ENCODE measurements around the gene LMO3.
"Not testable (repeated sequence)": the region's sequence is repeated elsewhere in the genome, so short reads cannot be mapped to it uniquely, and the experiment has no call there.

GRCh38 chr12:16537652-16538051 lies 68.3 kb downstream of the LMO3 start:
- TF ChIP-seq CTCF, EP300, POLR2A, POLR2AphosphoS5 (IDR thresholded peaks at IDR 0.05): not testable (repeated sequence)
